ENCODE data around the gene CDH4. TPM values are rescaled to one million over a fixed set of nuclear protein-coding genes. Genes with fewer than 3 reads are reported as not detected.

CDH4 gene
- total RNA-seq, 1 donor from 2014 or later = 8.9 TPM

- H3K36me3 Mint-ChIP-seq (ENCODE audit: low read depth) = no peaks in the 10 kb centered on the region
- peaks cover 4% of the 10 kb centered on the region for H3K4me1 Mint-ChIP-seq
- H3K4me3 Mint-ChIP-seq = no peak overlapping the region
- no peak for DNase-seq (ENCODE audit: low read depth, low spot score)
- no peaks in the 10 kb centered on the region for H3K9me3 Mint-ChIP-seq
- H3K27me3 Mint-ChIP-seq (ENCODE audit: low read depth) = no peaks in the 10 kb centered on the region
- no peak overlapping the region for H3K27ac Mint-ChIP-seq (ENCODE audit: unreplicated experiment)
- no peak for TF ChIP-seq CTCF (conservative IDR thresholded peaks at IDR 0.05)
Observed at GRCh38 chr20:61770113-61770585, 518.1 kb downstream of the CDH4 start.

GRCh38 chr20:61771805-61772350, 519.8 kb downstream of the CDH4 start:
- DNase-seq (ENCODE audit: low read depth, low spot score) = no peak
- Mint-ChIP-seq H3K9me3 (no peaks in the 10 kb centered on the region), H3K36me3 (ENCODE audit: low read depth) (no peaks in the 10 kb centered on the region), H3K4me3 (no peak overlapping the region), H3K4me1 (peaks cover 4% of the 10 kb centered on the region), H3K27ac (ENCODE audit: unreplicated experiment) (no peak overlapping the region), H3K27me3 (ENCODE audit: low read depth) (no peaks in the 10 kb centered on the region)
- no peak for TF ChIP-seq CTCF (conservative IDR thresholded peaks at IDR 0.05)

- Mint-ChIP-seq H3K4me3 (no peak overlapping the region), H3K4me1 (peaks cover 4% of the 10 kb centered on the region), H3K36me3 (ENCODE audit: low read depth) (no peaks in the 10 kb centered on the region), H3K27me3 (ENCODE audit: low read depth) (no peaks in the 10 kb centered on the region), H3K27ac (ENCODE audit: unreplicated experiment) (no peak overlapping the region), H3K9me3 (no peaks in the 10 kb centered on the region)
- no peak for DNase-seq (ENCODE audit: low read depth, low spot score)
- TF ChIP-seq CTCF (conservative IDR thresholded peaks at IDR 0.05) = no peak
Observed at GRCh38 chr20:61772828-61773631, 521.0 kb downstream of the CDH4 start.

- Mint-ChIP-seq H3K9me3 (no peaks in the 10 kb centered on the region), H3K27me3 (ENCODE audit: low read depth) (no peaks in the 10 kb centered on the region), H3K36me3 (ENCODE audit: low read depth) (no peaks in the 10 kb centered on the region), H3K4me1 (peaks cover 4% of the 10 kb centered on the region), H3K4me3 (no peak overlapping the region), H3K27ac (ENCODE audit: unreplicated experiment) (no peak overlapping the region)
- no peak for DNase-seq (ENCODE audit: low read depth, low spot score)
- TF ChIP-seq CTCF (conservative IDR thresholded peaks at IDR 0.05) = no peak
Observed at GRCh38 chr20:61773926-61774587, 522.0 kb downstream of the CDH4 start.

- Mint-ChIP-seq H3K4me1 (peaks cover 4% of the 10 kb centered on the region), H3K4me3 (no peak overlapping the region), H3K27me3 (ENCODE audit: low read depth) (no peaks in the 10 kb centered on the region), H3K9me3 (no peaks in the 10 kb centered on the region), H3K27ac (ENCODE audit: unreplicated experiment) (no peak overlapping the region), H3K36me3 (ENCODE audit: low read depth) (no peaks in the 10 kb centered on the region)
- no peak for DNase-seq (ENCODE audit: low read depth, low spot score)
- no peak for TF ChIP-seq CTCF (conservative IDR thresholded peaks at IDR 0.05)
Observed at GRCh38 chr20:61775423-61775822, 523.4 kb downstream of the CDH4 start.

Measured in neural crest cell (in vitro differentiated cells).